HEK293 (cell line): ENCODE results near the gene SLC4A1.
A peak's percentile ranks its signal among the peaks of the same experiment; 100 is the strongest.

ENCODE experiments used
- CTCF ChIA-PET: fragments of 350-600 bp; formaldehyde crosslinking; extraction: SDS; loops from one replicate; lab custom pipeline; 2021; ENCODE audit warnings: antibody characterized with exemption; lab: Yijun Ruan, JAX
- POLR2A ChIA-PET: fragments of 300-600 bp; formaldehyde crosslinking; extraction: SDS; loops from one replicate; lab custom pipeline; 2020; ENCODE audit warnings: antibody characterized with exemption, inconsistent platforms; lab: Yijun Ruan, JAX
- H3K27ac ChIP-seq: fragments of 200-500 bp; sonication (Bioruptor generic); 2 replicates; pipeline ENCODE4 v1.5.1; 2014; ENCODE audit warnings: low read depth, low read length, control low read depth, inconsistent platforms; ENCODE audit errors: extremely low read depth
- H3K36me3 ChIP-seq, 2 experiments: fragments of 200-500 bp in 1 of 2; sonication (Bioruptor generic) in 1 of 2; 1 replicate in 1 of 2; 2 replicates in 1 of 2; pipeline ENCODE4 v1.5.1; 2014 to 2017; ENCODE audit warnings: inconsistent platforms in 2 of 2, low read length in 2 of 2; ENCODE audit not compliant: control insufficient read depth in 2 of 2, insufficient read depth in 1 of 2
- H3K4me1 ChIP-seq: fragments of 200-500 bp; sonication (Bioruptor generic); 2 replicates; pipeline ENCODE4 v1.5.1; 2014; ENCODE audit warnings: mild to moderate bottlenecking, low read length, inconsistent platforms; ENCODE audit not compliant: control insufficient read depth, insufficient read depth
- H3K4me3 ChIP-seq: 2 replicates; pipeline ENCODE4 v1.5.1; 2011; ENCODE audit warnings: low read depth, mild to moderate bottlenecking, control low read depth, low read length, moderate library complexity
- H3K9me3 ChIP-seq: fragments of 200-500 bp; sonication (Bioruptor generic); 2 replicates; pipeline ENCODE4 v1.5.1; 2014; ENCODE audit warnings: low read depth, low read length, inconsistent platforms; ENCODE audit not compliant: control insufficient read depth, insufficient read depth
- FEZF1 ChIP-seq: fragments of 450-650 bp; formaldehyde crosslinking; IDR thresholded peaks from 2 replicates; pipeline ENCODE4 v1.5.1; 2016; ENCODE audit warnings: missing biosample characterization, missing genetic modification characterization
- GLI2 ChIP-seq: fragments of 450-650 bp; formaldehyde crosslinking; IDR thresholded peaks from 2 replicates; pipeline ENCODE4; 2017; ENCODE audit warnings: missing biosample characterization, missing genetic modification characterization, low read depth, borderline replicate concordance
- GLIS1 ChIP-seq: fragments of 450-650 bp; formaldehyde crosslinking; IDR thresholded peaks from 2 replicates; pipeline ENCODE4 v1.5.1; 2016; ENCODE audit warnings: missing biosample characterization, missing genetic modification characterization
- KLF1 ChIP-seq: fragments of 450-650 bp; formaldehyde crosslinking; IDR thresholded peaks from 2 replicates; pipeline ENCODE4 v1.5.1; 2016; ENCODE audit warnings: missing biosample characterization, missing genetic modification characterization
- KLF16 ChIP-seq: fragments of 450-650 bp; formaldehyde crosslinking; IDR thresholded peaks from 2 replicates; pipeline ENCODE4 v1.5.1; 2017; ENCODE audit warnings: missing biosample characterization, missing genetic modification characterization
- KLF8 ChIP-seq: fragments of 450-650 bp; formaldehyde crosslinking; IDR thresholded peaks from 2 replicates; pipeline ENCODE4 v1.5.1; 2016; ENCODE audit warnings: missing biosample characterization, missing genetic modification characterization
- SP3 ChIP-seq: fragments of 450-650 bp; formaldehyde crosslinking; IDR thresholded peaks from 2 replicates; pipeline ENCODE4 v1.5.1; 2016; ENCODE audit warnings: missing biosample characterization, missing genetic modification characterization
- ZBTB17 ChIP-seq: fragments of 450-650 bp; formaldehyde crosslinking; IDR thresholded peaks from 2 replicates; pipeline ENCODE4 v1.5.1; 2016; ENCODE audit warnings: missing biosample characterization, missing genetic modification characterization
- ZBTB44 ChIP-seq: fragments of 450-650 bp; IDR thresholded peaks from 2 replicates; pipeline ENCODE4 v1.5.1; 2018; ENCODE audit warnings: missing biosample characterization, mild to moderate bottlenecking, missing genetic modification characterization
- ZFP41 ChIP-seq: fragments of 450-650 bp; formaldehyde crosslinking; IDR thresholded peaks from 2 replicates; pipeline ENCODE4 v1.5.1; 2016; ENCODE audit warnings: missing biosample characterization, missing genetic modification characterization, borderline replicate concordance
- ZNF211 ChIP-seq: fragments of 450-650 bp; formaldehyde crosslinking; IDR thresholded peaks from 2 replicates; pipeline ENCODE4 v1.5.1; 2016; ENCODE audit warnings: low read depth, missing biosample characterization, missing genetic modification characterization
- ZNF26 ChIP-seq: fragments of 450-650 bp; formaldehyde crosslinking; IDR thresholded peaks from 2 replicates; pipeline ENCODE4 v1.5.1; 2016; ENCODE audit warnings: missing biosample characterization, missing genetic modification characterization
- ZNF341 ChIP-seq: fragments of 450-650 bp; formaldehyde crosslinking; IDR thresholded peaks from 2 replicates; pipeline ENCODE4; 2016; ENCODE audit warnings: low read depth, missing biosample characterization, missing genetic modification characterization
- ZNF426 ChIP-seq: fragments of 450-650 bp; formaldehyde crosslinking; IDR thresholded peaks from 2 replicates; pipeline ENCODE4 v1.5.1; 2017; ENCODE audit warnings: missing biosample characterization, missing genetic modification characterization, mild to moderate bottlenecking, inconsistent platforms, moderate library complexity
- ZNF518A ChIP-seq: fragments of 450-650 bp; formaldehyde crosslinking; conservative IDR thresholded peaks from 2 replicates; pipeline ENCODE4 v1.5.1; 2016; ENCODE audit warnings: low read depth, missing biosample characterization, missing genetic modification characterization
- ZNF560 ChIP-seq: fragments of 450-650 bp; formaldehyde crosslinking; IDR thresholded peaks from 2 replicates; pipeline ENCODE4 v1.5.1; 2017; ENCODE audit warnings: missing biosample characterization, missing genetic modification characterization, borderline replicate concordance
- ZNF600 ChIP-seq: fragments of 450-650 bp; formaldehyde crosslinking; IDR thresholded peaks from 2 replicates; pipeline ENCODE4 v1.5.1; 2016; ENCODE audit warnings: missing biosample characterization, missing genetic modification characterization
- ZNF704 ChIP-seq: fragments of 450-650 bp; formaldehyde crosslinking; IDR thresholded peaks from 2 replicates; pipeline ENCODE4 v1.5.1; 2016; ENCODE audit warnings: missing biosample characterization, missing genetic modification characterization
- ZNF785 ChIP-seq: fragments of 450-650 bp; formaldehyde crosslinking; IDR thresholded peaks from 2 replicates; pipeline ENCODE4 v1.5.1; 2016; ENCODE audit warnings: missing biosample characterization, missing genetic modification characterization
- TF ChIP-seq, protein P1 (sequence below): fragments of 450-650 bp; formaldehyde crosslinking; IDR thresholded peaks from 2 replicates; pipeline ENCODE4 v1.5.1; 2017; ENCODE audit warnings: missing biosample characterization, missing genetic modification characterization
- TF ChIP-seq, protein P2 (sequence below): fragments of 450-650 bp; formaldehyde crosslinking; IDR thresholded peaks from 2 replicates; pipeline ENCODE4 v1.5.1; 2016; ENCODE audit warnings: missing biosample characterization, missing genetic modification characterization

The SLC4A1 gene

DNA sequence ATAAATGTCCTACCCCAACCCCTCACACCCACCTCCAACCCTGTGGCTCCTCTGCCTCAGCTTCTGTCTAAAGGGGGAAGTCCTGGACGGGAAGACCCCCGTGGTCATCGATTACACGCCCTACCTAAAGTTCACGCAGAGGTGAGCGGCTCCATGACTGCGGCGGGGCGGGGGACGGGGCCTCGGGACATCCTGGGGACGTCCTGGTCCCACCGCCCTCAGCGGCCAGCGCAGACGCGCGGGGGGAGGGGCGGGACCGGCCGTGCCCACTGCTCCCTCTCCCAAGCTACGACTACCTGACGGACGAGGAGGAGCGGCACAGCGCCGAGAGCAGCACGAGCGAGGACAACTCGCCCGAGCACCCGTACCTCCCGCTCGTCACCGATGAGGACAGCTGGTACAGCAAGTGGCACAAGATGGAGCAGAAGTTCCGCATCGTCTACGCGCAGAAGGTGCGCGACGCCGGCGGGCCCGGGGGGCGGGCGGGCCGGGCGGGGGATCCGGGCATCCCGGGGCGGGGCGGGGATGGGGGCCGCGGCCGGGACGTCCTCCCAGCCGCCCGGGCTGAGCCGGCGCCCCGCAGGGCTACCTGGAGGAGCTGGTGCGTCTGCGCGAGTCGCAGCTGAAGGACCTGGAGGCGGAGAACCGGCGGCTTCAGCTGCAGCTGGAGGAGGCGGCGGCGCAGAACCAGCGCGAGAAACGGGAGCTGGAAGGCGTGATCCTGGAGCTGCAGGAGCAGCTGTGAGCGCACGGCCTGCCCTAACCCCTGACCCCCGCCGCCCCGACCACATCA is 47.1 kb upstream of the SLC4A1 start:
- Histone ChIP-seq H3K9me3 (no peaks in the 10 kb centered on the region), H3K36me3 (peaks cover 0 to 15% of the 10 kb centered on the region in 2 experiments; a peak in 1 of 3 replicates), H3K4me3 (peak overlapping the region; percentile 44), H3K4me1 (peaks cover 4% of the 10 kb centered on the region; the same call in 1 of the 2 replicates), H3K27ac (peak overlapping the region; percentile 16; the same call in 1 of the 2 replicates)
- ChIA-PET CTCF (interaction anchor here (0.5 to 2.0 kb wide), 6 partner anchors 16 to 251 kb away, joined by 3 to 10 read pairs (median 4); no protein-coding TSS in a partner anchor), POLR2A (interaction anchor here (0.5 to 6.5 kb wide), 10 partner anchors 9 to 116 kb away, joined by 3 to 38 read pairs (median 4); partner anchors contain the start of genes SLC25A39 and UBTF)
- TF ChIP-seq, protein P1, sequence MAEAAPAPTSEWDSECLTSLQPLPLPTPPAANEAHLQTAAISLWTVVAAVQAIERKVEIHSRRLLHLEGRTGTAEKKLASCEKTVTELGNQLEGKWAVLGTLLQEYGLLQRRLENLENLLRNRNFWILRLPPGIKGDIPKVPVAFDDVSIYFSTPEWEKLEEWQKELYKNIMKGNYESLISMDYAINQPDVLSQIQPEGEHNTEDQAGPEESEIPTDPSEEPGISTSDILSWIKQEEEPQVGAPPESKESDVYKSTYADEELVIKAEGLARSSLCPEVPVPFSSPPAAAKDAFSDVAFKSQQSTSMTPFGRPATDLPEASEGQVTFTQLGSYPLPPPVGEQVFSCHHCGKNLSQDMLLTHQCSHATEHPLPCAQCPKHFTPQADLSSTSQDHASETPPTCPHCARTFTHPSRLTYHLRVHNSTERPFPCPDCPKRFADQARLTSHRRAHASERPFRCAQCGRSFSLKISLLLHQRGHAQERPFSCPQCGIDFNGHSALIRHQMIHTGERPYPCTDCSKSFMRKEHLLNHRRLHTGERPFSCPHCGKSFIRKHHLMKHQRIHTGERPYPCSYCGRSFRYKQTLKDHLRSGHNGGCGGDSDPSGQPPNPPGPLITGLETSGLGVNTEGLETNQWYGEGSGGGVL (tag by site-specific recombination), result peak; percentile 25; the same call in 1 of the 2 replicates
- TF ChIP-seq KLF16 (tag by site-specific recombination) (no peak), KLF8 (tag by site-specific recombination) (0 out of 2 replicates have a peak, but pooled peaks have one; percentile 16), ZNF600 (tag by site-specific recombination) (peak; percentile 73), ZNF211 (tag by site-specific recombination) (no peak), ZNF341 (tag by site-specific recombination) (peak; percentile 89), KLF1 (tag by site-specific recombination) (peak; percentile 39), ZNF26 (no peak), GLI2 (tag by site-specific recombination) (no peak), ZNF560 (tag by site-specific recombination) (no peak), ZNF785 (tag by site-specific recombination) (no peak), FEZF1 (tag by site-specific recombination) (no peak), ZNF426 (tag by site-specific recombination) (no peak), ZFP41 (tag by site-specific recombination) (no peak), ZBTB44 (tag by site-specific recombination) (no peak), ZNF704 (tag by site-specific recombination) (no peak), GLIS1 (tag by site-specific recombination) (peak; percentile 51), SP3 (tag by site-specific recombination) (peak; percentile 65; the same call in 1 of the 2 replicates), ZBTB17 (tag by site-specific recombination) (peak; percentile 88), ZNF518A (no peak)
- TF ChIP-seq, protein P2, sequence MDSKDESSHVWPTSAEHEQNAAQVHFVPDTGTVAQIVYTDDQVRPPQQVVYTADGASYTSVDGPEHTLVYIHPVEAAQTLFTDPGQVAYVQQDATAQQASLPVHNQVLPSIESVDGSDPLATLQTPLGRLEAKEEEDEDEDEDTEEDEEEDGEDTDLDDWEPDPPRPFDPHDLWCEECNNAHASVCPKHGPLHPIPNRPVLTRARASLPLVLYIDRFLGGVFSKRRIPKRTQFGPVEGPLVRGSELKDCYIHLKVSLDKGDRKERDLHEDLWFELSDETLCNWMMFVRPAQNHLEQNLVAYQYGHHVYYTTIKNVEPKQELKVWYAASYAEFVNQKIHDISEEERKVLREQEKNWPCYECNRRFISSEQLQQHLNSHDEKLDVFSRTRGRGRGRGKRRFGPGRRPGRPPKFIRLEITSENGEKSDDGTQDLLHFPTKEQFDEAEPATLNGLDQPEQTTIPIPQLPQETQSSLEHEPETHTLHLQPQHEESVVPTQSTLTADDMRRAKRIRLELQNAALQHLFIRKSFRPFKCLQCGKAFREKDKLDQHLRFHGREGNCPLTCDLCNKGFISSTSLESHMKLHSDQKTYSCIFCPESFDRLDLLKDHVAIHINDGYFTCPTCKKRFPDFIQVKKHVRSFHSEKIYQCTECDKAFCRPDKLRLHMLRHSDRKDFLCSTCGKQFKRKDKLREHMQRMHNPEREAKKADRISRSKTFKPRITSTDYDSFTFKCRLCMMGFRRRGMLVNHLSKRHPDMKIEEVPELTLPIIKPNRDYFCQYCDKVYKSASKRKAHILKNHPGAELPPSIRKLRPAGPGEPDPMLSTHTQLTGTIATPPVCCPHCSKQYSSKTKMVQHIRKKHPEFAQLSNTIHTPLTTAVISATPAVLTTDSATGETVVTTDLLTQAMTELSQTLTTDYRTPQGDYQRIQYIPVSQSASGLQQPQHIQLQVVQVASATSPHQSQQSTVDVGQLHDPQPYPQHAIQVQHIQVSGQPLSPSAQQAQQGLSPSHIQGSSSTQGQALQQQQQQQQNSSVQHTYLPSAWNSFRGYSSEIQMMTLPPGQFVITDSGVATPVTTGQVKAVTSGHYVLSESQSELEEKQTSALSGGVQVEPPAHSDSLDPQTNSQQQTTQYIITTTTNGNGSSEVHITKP, result peak; percentile 91
